ENCODE data around the gene PTPRG.

PTPRG gene

GRCh38 chr3:62225051-62225450 is 663.7 kb downstream of the PTPRG start:
- DNase-seq = no peak

- no peak for DNase-seq
Measured at GRCh38 chr3:62226601-62227339, 665.4 kb downstream of the PTPRG start.

DNA sequence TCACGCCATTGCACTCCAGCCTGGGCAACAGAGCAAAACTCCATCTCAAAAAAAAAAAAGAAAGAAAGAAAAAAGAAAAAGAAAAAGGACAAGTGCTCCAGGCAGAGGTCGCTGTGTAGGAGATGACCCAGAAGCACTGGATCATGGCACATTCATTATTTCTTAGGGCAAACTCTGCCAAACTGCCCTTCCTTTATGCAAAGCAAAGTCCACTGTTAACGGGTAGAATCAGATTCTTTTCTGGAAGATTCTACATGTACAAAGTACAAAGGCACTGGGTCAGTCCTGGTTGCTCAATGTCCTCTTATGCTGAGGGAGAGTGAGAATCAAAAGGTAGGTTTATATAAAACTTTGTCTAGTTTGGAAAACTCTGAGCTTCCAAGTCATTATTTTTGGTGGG is 667.1 kb downstream of the PTPRG start:
- no peak for DNase-seq

- no peak for DNase-seq
Measured at GRCh38 chr3:62229211-62229610, 667.8 kb downstream of the PTPRG start.

- DNase-seq = no peak
Measured at GRCh38 chr3:62229908-62230307, 668.5 kb downstream of the PTPRG start.

GRCh38 chr3:62233065-62233464 is 671.7 kb downstream of the PTPRG start:
- DNase-seq = no peak

- no peak for DNase-seq
Measured at GRCh38 chr3:62236016-62236415, 674.6 kb downstream of the PTPRG start.

- no peak for DNase-seq
Measured at GRCh38 chr3:62237286-62237948, 676.0 kb downstream of the PTPRG start.

GRCh38 chr3:62238003-62238402 is 676.6 kb downstream of the PTPRG start:
- DNase-seq = no peak

- DNase-seq = no peak
Measured at GRCh38 chr3:62238431-62238830, 677.1 kb downstream of the PTPRG start.

GRCh38 chr3:62241279-62241678 is 679.9 kb downstream of the PTPRG start:
- DNase-seq = no peak

- no peak for DNase-seq
Measured at GRCh38 chr3:62242831-62243509, 681.6 kb downstream of the PTPRG start.

GRCh38 chr3:62246094-62246493 is 684.7 kb downstream of the PTPRG start:
- DNase-seq = no peak

GRCh38 chr3:62246985-62247384 is 685.6 kb downstream of the PTPRG start:
- DNase-seq = no peak

DNA sequence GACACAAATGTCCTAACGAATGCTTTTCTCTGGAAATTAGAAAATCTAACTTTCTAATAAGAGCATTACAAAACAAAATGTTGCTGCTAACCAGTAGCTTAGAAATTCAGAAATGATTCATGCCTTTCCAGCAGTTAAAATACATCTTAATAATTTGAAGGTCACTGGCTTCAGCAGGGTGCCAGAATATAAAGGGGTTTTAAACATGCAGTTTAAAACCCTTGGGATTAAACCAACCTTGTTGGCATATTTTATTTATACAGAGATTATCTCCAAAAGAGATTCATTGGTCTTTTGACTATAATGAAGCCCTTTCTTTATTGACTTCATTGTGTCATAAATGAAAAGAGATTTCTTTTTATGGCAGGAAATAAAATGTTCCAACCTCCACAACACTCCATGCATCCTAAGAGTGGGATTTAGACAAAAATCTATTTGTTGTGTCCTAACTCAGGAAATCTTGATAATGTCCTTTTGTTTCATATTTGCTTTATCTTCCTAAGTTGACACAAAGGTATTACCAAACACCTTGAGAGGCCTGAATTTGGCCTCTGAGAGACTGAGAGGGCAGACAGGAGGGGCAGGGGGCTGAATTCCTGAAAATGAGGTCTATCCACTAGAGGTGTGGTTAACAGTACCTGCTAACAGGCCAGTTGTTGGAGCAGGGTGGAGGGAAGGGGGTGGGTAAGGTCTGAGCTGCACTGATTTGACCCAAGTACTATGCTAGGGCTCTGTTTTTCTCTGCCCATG is 687.5 kb downstream of the PTPRG start:
- DNase-seq = no peak

GRCh38 chr3:62249484-62249776 is 688.1 kb downstream of the PTPRG start:
- DNase-seq = no peak

- no peak for DNase-seq
Measured at GRCh38 chr3:62249855-62250543, 688.6 kb downstream of the PTPRG start.

DNA sequence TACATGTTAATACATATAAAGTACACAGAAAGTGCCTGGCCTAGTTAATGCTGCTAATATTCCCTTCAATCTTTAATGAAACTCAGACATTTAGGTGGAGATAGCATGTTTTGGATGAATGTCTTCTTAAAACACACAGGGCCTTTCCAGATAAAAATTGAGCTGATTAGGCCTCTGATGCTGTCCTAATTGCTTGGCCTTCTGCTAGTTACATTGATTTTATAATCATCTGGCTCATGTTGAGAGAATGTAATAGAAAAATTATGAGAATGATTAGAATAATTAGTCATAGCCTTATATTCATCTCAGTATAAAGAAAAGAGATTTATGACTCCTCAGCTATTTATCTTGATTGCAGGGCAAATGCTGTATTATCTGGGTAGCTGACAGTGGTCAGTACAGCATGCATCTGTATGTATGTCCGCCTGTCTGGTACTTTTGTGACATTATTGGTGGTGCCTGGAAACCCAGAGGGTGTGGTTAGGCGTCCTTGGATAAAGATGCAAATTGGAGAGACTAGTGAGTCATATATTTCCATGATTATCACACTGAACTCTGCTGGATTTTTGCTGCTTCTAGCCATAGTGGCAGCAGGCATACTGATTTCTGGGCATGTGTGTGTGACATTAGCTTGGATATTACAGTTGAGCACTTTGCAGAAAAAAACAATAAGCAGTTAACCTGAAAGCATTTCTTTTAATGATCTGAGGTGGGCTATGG is 691.2 kb downstream of the PTPRG start:
- no peak for DNase-seq

DNA sequence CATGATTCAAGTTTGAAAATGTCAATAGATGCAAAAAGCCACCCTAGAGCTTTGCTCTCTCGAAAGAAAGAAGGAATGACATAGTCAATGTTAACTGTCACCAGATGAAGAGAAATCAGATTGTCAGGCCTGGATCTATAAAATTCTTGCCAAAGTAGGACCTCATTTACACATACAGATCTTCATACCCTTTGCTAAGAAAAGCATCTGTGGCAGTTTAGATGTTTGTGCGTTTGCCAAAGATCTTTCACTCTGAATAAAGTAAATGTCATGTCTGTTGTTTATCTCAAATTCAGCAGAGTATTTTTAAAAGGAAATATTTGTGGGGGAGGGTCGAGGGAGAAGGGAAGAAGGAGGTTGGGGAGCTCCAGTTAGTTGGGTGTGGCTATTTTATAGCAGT is 692.6 kb downstream of the PTPRG start:
- DNase-seq = no peak

DNA sequence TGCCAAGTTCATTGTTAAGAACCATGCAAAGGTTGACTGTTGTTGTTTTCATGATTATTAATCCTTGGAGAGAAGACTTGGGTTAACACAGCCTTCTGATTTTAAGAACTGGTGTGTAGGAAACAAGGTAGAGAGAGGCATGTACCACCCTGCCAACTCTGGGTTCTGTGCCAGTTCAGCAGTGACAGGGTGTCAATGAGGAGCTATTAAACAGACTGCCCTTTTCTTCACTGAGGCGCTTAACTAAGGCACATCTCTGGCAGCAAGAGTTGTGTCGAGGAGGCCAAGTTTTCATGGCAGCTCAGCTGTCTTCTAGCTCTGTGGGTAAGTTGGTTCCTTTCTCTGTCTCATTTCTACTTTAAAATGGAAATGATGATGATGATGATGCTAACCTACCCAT is 694.4 kb downstream of the PTPRG start:
- no peak for DNase-seq

DNA sequence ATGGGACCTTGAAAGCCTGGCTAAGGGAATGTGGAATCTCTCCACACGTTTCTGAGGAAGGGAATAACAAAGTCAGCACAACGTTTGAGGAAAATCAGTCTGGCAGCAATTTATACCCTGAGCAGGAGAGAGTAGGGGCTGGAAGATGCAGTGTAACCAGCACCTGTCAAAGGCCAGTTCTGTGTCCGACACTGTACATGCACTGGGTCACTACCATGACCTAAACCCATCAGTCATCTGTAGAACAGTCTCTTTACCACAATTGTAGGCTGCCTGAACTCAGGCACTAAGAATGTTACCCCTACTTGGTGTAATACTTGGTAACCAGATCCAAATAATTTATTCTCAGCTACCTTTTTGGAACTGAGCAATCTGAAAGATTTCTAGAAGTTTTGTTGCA is 698.6 kb downstream of the PTPRG start:
- no peak for DNase-seq

GRCh38 chr3:62260655-62261054 is 699.3 kb downstream of the PTPRG start:
- DNase-seq = no peak

Measured in stimulated activated naive CD4-positive, alpha-beta T cell treated with Interleukin-2 at 50 U/mL for 16 hours (primary cell).